NCI-H345 (cell line): ENCODE data around the gene PMP22.
"Not testable (repeated sequence)": the region's sequence is repeated elsewhere in the genome, so short reads cannot be mapped to it uniquely, and the experiment has no call there.

ENCODE experiments used
- DNase-seq: peaks from one replicate; lab custom pipeline; 2025; lab: John Stamatoyannopoulos, UW

The PMP22 gene

GRCh38 chr17:15200574-15200973 lies 64.6 kb downstream of the PMP22 start:
- DNase-seq = not testable (repeated sequence)

GRCh38 chr17:15197229-15197628 lies 67.9 kb downstream of the PMP22 start:
- no peak for DNase-seq

GRCh38 chr17:15194859-15195277 lies 70.3 kb downstream of the PMP22 start:
- DNase-seq = no peak

DNA sequence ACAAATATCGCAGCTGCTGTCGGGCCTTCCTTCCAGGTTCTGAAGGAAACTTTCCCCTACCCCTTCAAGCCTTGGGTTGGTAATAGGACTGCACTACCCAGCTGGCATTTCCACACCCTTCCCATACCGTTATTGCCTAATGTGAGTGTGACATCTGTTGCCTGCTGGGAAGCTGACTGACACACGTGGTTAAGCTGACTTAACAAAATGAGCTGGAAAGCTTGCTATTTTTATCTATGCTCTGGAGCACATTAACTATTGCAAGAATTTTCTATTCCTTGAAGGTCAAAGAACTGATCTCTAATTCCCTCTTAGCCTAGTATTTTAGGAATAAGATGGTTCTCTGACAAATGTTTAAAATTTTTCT lies 79.5 kb downstream of the PMP22 start:
- no peak for DNase-seq

- DNase-seq = no peak
Observed at GRCh38 chr17:15184872-15185624, 80.1 kb downstream of the PMP22 start.

DNA sequence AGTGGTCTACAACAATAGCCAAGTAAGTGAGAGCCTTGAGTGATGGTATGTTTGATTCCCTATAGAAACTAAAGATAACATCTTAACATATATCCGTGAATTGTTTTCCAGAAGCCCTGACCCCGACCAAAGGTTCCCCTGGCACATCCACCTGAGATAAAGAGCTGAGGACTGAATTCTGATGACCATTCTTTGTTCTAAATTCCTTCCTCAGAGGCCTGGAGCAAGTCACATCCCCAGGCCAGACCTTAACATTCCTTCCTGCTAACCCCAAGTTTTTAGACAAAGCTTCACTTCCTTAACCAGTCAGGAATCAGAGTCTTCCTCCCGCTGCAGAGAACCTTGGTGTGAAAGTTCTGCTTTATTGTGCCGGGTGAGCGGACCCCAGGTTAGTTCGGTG lies 83.3 kb downstream of the PMP22 start:
- DNase-seq = no peak

- DNase-seq = no peak
Observed at GRCh38 chr17:15181333-15181732, 83.8 kb downstream of the PMP22 start.

- no peak for DNase-seq
Observed at GRCh38 chr17:15180121-15180561, 85.0 kb downstream of the PMP22 start.
